HCT116 (cell line): ENCODE data around the gene MSI2. TPM values are rescaled to one million over a fixed set of nuclear protein-coding genes. Genes with fewer than 3 reads are reported as not detected.

Experiments
- ATAC-seq: fragments of 200-7000 bp; cut with Tn5 transposase; 2 replicates; pipeline ENCODE4 v1.9.1; 2020; ENCODE audit warnings: mild to moderate bottlenecking, moderate library complexity
- BruUV-seq: library from RNA; stranded (reverse); fragments of 400-500 nt; replicated peaks from 2 replicates; lab custom pipeline; 2021; lab: Mats Ljungman, UMichigan
- CTCF ChIA-PET: fragments of 300-600 bp; sonication (Branson Sonifier 250); formaldehyde crosslinking; loops from one replicate; lab custom pipeline; 2021; ENCODE audit warnings: antibody characterized with exemption; lab: Charles Lee
- POLR2A ChIA-PET: fragments of 300-600, 350-600 bp; sonication (Branson Sonifier 250); formaldehyde crosslinking; loops from one replicate; lab custom pipeline; 2021; ENCODE audit warnings: antibody characterized with exemption; lab: Charles Lee
- RAD21 ChIA-PET, 2 experiments: fragments of 300-600 bp; sonication (Branson Sonifier 250); formaldehyde crosslinking; loops; one replicate each; lab custom pipeline; 2023; ENCODE audit warnings: low total read pairs in 2 of 2; ENCODE audit not compliant: uncharacterized antibody in 2 of 2, unreplicated experiment in 2 of 2, low non-redundant PET in 1 of 2; lab: Charles Lee
- DNase-seq: peaks from one replicate; pipeline ENCODE4 v3.0.0-alpha.2; 2010; ENCODE audit warnings: low read depth, low spot score
- H2AFZ ChIP-seq: fragments of 200-600 bp; shearing (Covaris generic), sonication (generic); 2 replicates; pipeline ENCODE4 v1.6.1; 2017; ENCODE audit warnings: low read depth, mixed run types, mixed read lengths, antibody characterized with exemption, low read length; ENCODE audit not compliant: poor library complexity, severe bottlenecking
- H3K27ac ChIP-seq: 2 replicates; pipeline ENCODE4 v1.5.1; 2012; ENCODE audit warnings: low read depth, low read length
- H3K27me3 ChIP-seq: fragments of 200-600 bp; sonication (generic); 2 replicates; pipeline ENCODE4 v1.6.1; 2016; ENCODE audit warnings: mixed run types, low read length, mixed read lengths; ENCODE audit not compliant: insufficient read depth
- H3K36me3 ChIP-seq, 2 experiments: fragments of 200-500 bp in 1 of 2; fragments of 200-600 bp in 1 of 2; sonication (Bioruptor generic) in 1 of 2; sonication (generic) in 1 of 2; 2 replicates each; pipeline versions ENCODE4 v1.5.1 to v1.6.1; 2014 to 2016; ENCODE audit warnings: low read length in 2 of 2, inconsistent platforms in 1 of 2, mixed read lengths in 1 of 2, mixed run types in 1 of 2; ENCODE audit not compliant: insufficient read depth in 2 of 2, control insufficient read depth in 1 of 2
- H3K4me1 ChIP-seq, 2 experiments: fragments of 200-600 bp in 1 of 2; sonication (generic) in 1 of 2; 2 replicates each; pipeline versions ENCODE4 v1.5.1 to v1.6.1; 2012 to 2017; ENCODE audit warnings: low read length in 2 of 2, inconsistent platforms in 1 of 2, mild to moderate bottlenecking in 1 of 2, mixed read lengths in 1 of 2, mixed run types in 1 of 2, moderate library complexity in 1 of 2; ENCODE audit not compliant: insufficient read depth in 2 of 2, control insufficient read depth in 1 of 2
- H3K4me2 ChIP-seq: fragments of 200-600 bp; sonication (generic); 2 replicates; pipeline ENCODE4 v1.6.1; 2017; ENCODE audit warnings: mixed run types, low read length, mixed read lengths
- H3K4me3 ChIP-seq, 2 experiments: fragments of 200-600 bp in 1 of 2; sonication (generic) in 1 of 2; replicated peaks in 1 of 2; 2 replicates each; pipeline ENCODE4 v1.5.1; 2011 to 2016; ENCODE audit warnings: low read length in 2 of 2, control low read depth in 1 of 2, low read depth in 1 of 2, mild to moderate bottlenecking in 1 of 2, mixed read lengths in 1 of 2, mixed run types in 1 of 2
- H3K79me2 ChIP-seq: fragments of 200-600 bp; sonication (generic); 2 replicates; pipeline ENCODE4 v1.6.1; 2017; ENCODE audit warnings: mild to moderate bottlenecking, mixed run types, low read length, moderate library complexity, mixed read lengths; ENCODE audit not compliant: insufficient read depth
- H3K9ac ChIP-seq: fragments of 200-600 bp; sonication (generic); 2 replicates; pipeline ENCODE4 v1.6.1; 2016; ENCODE audit warnings: low read length, mixed read lengths
- H3K9me2 ChIP-seq: fragments of 200-600 bp; sonication (generic), shearing (Covaris generic); 2 replicates; pipeline ENCODE4 v1.6.1; 2017; ENCODE audit warnings: mixed run types, mild to moderate bottlenecking, moderate library complexity; ENCODE audit not compliant: insufficient read depth
- H3K9me3 ChIP-seq, 2 experiments: fragments of 200-500 bp in 1 of 2; fragments of 200-600 bp in 1 of 2; sonication (Bioruptor generic) in 1 of 2; sonication (generic) in 1 of 2; 2 replicates each; pipeline ENCODE4 v1.6.1; 2014 to 2017; ENCODE audit warnings: low read length in 2 of 2, mixed read lengths in 2 of 2, inconsistent platforms in 1 of 2, low read depth in 1 of 2, mild to moderate bottlenecking in 1 of 2, mixed run types in 1 of 2, moderate library complexity in 1 of 2; ENCODE audit not compliant: control insufficient read depth in 1 of 2, insufficient read depth in 1 of 2
- H4K20me1 ChIP-seq: fragments of 200-600 bp; sonication (generic), shearing (Covaris generic); 2 replicates; pipeline ENCODE4 v1.6.1; 2017; ENCODE audit warnings: mixed run types, mild to moderate bottlenecking, moderate library complexity; ENCODE audit not compliant: insufficient read depth
- ATF3 ChIP-seq: IDR thresholded peaks from 2 replicates; pipeline ENCODE4 v1.6.1; 2012
- CBX3 ChIP-seq: IDR thresholded peaks from 2 replicates; pipeline ENCODE4 v1.6.1; 2012; ENCODE audit warnings: low read depth
- CEBPB ChIP-seq: IDR thresholded peaks from 2 replicates; pipeline ENCODE4 v1.6.1; 2012; ENCODE audit warnings: low read depth
- CTCF ChIP-seq, 3 experiments: fragments of 200-600 bp in 1 of 3; sonication (generic) in 1 of 3; IDR thresholded peaks in 2 of 3; conservative IDR thresholded peaks in 1 of 3; 2 replicates each; pipeline ENCODE4 v1.5.1; 2012 to 2017; ENCODE audit warnings: low read depth in 2 of 3, low read length in 2 of 3, antibody characterized with exemption in 1 of 3, borderline replicate concordance in 1 of 3, control low read depth in 1 of 3, mild to moderate bottlenecking in 1 of 3, mixed read lengths in 1 of 3, mixed run types in 1 of 3, moderate library complexity in 1 of 3; ENCODE audit not compliant: insufficient read depth in 1 of 3
- EGR1 ChIP-seq: IDR thresholded peaks from 2 replicates; pipeline ENCODE4 v1.6.1; 2012; ENCODE audit warnings: low read depth
- FOSL1 ChIP-seq: IDR thresholded peaks from 2 replicates; pipeline ENCODE4 v1.6.1; 2012; ENCODE audit warnings: low read depth
- JUND ChIP-seq: IDR thresholded peaks from 2 replicates; pipeline ENCODE4 v1.6.1; 2012
- POLR2A ChIP-seq: IDR thresholded peaks from 2 replicates; pipeline ENCODE4 v1.7.0; 2011; ENCODE audit warnings: borderline replicate concordance; ENCODE audit not compliant: insufficient read depth, insufficient read length; ENCODE audit errors: extremely low read depth
- RAD21 ChIP-seq: IDR thresholded peaks from 2 replicates; pipeline ENCODE4 v1.6.1; 2012; ENCODE audit warnings: low read depth, mild to moderate bottlenecking
- SP1 ChIP-seq: IDR thresholded peaks from 2 replicates; pipeline ENCODE4 v1.6.1; 2012; ENCODE audit warnings: low read depth
- SRF ChIP-seq: IDR thresholded peaks from 2 replicates; pipeline ENCODE4 v1.6.1; 2012; ENCODE audit warnings: low read depth
- ZFX ChIP-seq: fragments of 450-650 bp; IDR thresholded peaks from 2 replicates; pipeline ENCODE4 v1.6.1; 2017
- ZNF274 ChIP-seq: fragments of 200-500 bp; sonication (Bioruptor generic); IDR thresholded peaks from 2 replicates; pipeline ENCODE4 v1.6.1; 2014; ENCODE audit warnings: mild to moderate bottlenecking, low read depth, low read length, inconsistent platforms
- intact Hi-C: fragments of 100-400 bp; cut with micrococcal nuclease; formaldehyde crosslinking; loops from 2 replicates; pipeline ENCODE4 v1.10.0; 2022
- total RNA-seq: library from RNA; stranded (reverse); gene quantifications from one replicate; pipeline ENCODE4 v1.2.1, GENCODE V29; 2021; ENCODE audit not compliant: unreplicated experiment
- TF ChIP-seq, protein P1 (sequence below): IDR thresholded peaks from 2 replicates; pipeline ENCODE4 v1.6.1; 2012

Gene MSI2
- total RNA-seq, 1 experiment from 2014 or later = 137 TPM

GRCh38 chr17:57622683-57623433, 366.5 kb downstream of the MSI2 start:
- CTCF ChIA-PET = no interaction called here
- Histone ChIP-seq H3K79me2 (no peaks in the 10 kb centered on the region), H3K36me3 (no peaks in the 10 kb centered on the region), H4K20me1 (no peaks in the 10 kb centered on the region), H3K9me2 (no peaks in the 10 kb centered on the region), H2AFZ (no peak overlapping the region), H3K9ac (no peak overlapping the region), H3K4me1 (peaks cover 2 to 7% of the 10 kb centered on the region in 2 experiments; a peak in 1 of 4 replicates), H3K27ac (no peak overlapping the region), H3K9me3 (no peaks in the 10 kb centered on the region), H3K27me3 (no peaks in the 10 kb centered on the region), H3K4me2 (no peak overlapping the region), H3K4me3 (no peak overlapping the region)
- intact Hi-C loops = no loop called here
- RAD21 ChIA-PET = no interaction called here
- BruUV-seq = no TSS peak
- ATAC-seq (peak; percentile 39; the same call in 1 of the 2 replicates), DNase-seq (no peak)
- TF ChIP-seq CBX3 (no peak), CTCF (IDR thresholded peaks at IDR 0.05 in 2 of 3, conservative IDR thresholded peaks at IDR 0.05 in 1 of 3; ENCODE audit: borderline replicate concordance in 1 of 3, insufficient read depth in 1 of 3, low read depth in 2 of 3, low read length in 2 of 3) (no peak)
- POLR2A ChIA-PET = no interaction called here

GRCh38 chr17:57623620-57624019, 367.3 kb downstream of the MSI2 start:
- Histone ChIP-seq H3K9me3 (no peaks in the 10 kb centered on the region), H3K4me3 (no peak overlapping the region), H3K9ac (no peak overlapping the region), H3K36me3 (no peaks in the 10 kb centered on the region), H3K27me3 (no peaks in the 10 kb centered on the region), H4K20me1 (no peaks in the 10 kb centered on the region), H3K79me2 (no peaks in the 10 kb centered on the region)
- ChIA-PET RAD21 (no interaction called here), POLR2A (no interaction called here), CTCF (no interaction called here)
- no TSS peak for BruUV-seq
- no peak for ATAC-seq
- intact Hi-C loops = no loop called here
- no peak for DNase-seq
- no peak for TF ChIP-seq CBX3
- no peak for TF ChIP-seq SP1
- no peak for TF ChIP-seq FOSL1
- no peak for TF ChIP-seq RAD21
- TF ChIP-seq, protein P1, sequence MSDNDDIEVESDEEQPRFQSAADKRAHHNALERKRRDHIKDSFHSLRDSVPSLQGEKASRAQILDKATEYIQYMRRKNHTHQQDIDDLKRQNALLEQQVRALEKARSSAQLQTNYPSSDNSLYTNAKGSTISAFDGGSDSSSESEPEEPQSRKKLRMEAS = no peak
- TF ChIP-seq CEBPB = no peak
- no peak for TF ChIP-seq EGR1
- no peak for TF ChIP-seq ZFX
- TF ChIP-seq ATF3 = no peak
- no peak for TF ChIP-seq POLR2A
- TF ChIP-seq SRF = no peak
- no peak for TF ChIP-seq ZNF274
- TF ChIP-seq JUND = no peak
- TF ChIP-seq CTCF (IDR thresholded peaks at IDR 0.05 in 2 of 3, conservative IDR thresholded peaks at IDR 0.05 in 1 of 3; ENCODE audit: borderline replicate concordance in 1 of 3, insufficient read depth in 1 of 3, low read depth in 2 of 3, low read length in 2 of 3) = no peak
- TF ChIP-seq, all 23 proteins: peak for 0
- Histone ChIP-seq H3K4me2 (no peak overlapping the region), H3K4me1 (peaks cover 2 to 7% of the 10 kb centered on the region in 2 experiments; a peak in 1 of 4 replicates), H2AFZ (no peak overlapping the region), H3K27ac (no peak overlapping the region), H3K9me2 (no peaks in the 10 kb centered on the region)
